Hepatocyte (in vitro differentiated cells): ENCODE measurements around the gene SYCE3.

Experiments
- EZH2 ChIP-seq: fragments of 200-600 bp; sonication (generic); IDR thresholded peaks from 2 replicates; pipeline ENCODE4 v1.6.1; 2016; ENCODE audit warnings: antibody characterized with exemption, mild to moderate bottlenecking, borderline replicate concordance
- EZH2phosphoT487 ChIP-seq: fragments of 200-600 bp; sonication (generic); IDR thresholded peaks from one replicate; pipeline ENCODE4 v1.6.1; 2018; ENCODE audit warnings: antibody characterized with exemption, mild to moderate bottlenecking, low read depth, moderate library complexity; ENCODE audit not compliant: unreplicated experiment, severe bottlenecking
- TF ChIP-seq, protein P1 (sequence below): fragments of 200-600 bp; sonication (generic); IDR thresholded peaks from 2 replicates; pipeline ENCODE4 v1.5.1; 2016; ENCODE audit warnings: antibody characterized with exemption, mild to moderate bottlenecking; ENCODE audit not compliant: poor library complexity

DNA sequence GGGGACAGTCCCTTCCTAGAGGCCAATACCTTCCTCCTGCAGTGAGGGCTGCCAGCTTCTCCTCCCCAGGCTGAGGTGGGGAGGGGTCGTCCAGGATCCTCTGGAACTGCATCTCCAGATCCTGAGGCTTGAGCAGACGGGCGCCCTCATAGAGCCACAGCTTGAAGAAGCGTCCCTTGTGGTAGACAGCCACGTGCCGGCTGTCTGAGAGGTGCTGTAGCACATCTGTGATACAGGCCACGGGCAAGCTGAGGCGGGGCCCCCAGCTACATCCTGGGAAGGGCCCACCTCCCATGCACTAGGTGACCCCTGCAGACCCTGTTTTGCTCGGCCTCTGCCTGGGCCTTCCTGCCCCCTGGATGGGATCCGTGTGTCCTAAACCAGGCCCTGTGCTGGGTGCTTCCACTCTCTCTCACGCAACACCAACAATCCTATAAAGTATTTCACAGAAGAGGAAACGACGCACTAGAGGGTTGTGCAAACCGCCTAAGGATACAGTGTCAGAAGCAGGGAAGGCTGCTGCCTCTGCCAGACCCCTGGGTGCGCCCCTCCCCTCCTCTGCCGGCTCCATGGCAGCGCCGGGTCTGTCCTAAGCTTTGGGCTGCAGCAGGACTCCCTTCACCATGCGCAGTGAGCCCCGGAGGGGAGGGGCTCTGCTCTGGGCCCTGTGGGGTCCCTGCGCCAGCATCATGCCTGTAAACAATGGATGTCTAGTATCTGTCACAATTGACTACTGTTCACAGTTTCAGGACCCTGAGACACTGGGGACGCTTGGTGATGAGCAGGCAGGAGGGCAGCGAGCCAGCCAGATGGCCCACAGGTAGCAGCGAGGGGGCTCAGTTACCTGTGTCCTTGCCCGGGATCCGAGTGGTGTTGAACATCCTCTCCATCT is 11.0 kb upstream of the SYCE3 start:
- TF ChIP-seq, protein P1, sequence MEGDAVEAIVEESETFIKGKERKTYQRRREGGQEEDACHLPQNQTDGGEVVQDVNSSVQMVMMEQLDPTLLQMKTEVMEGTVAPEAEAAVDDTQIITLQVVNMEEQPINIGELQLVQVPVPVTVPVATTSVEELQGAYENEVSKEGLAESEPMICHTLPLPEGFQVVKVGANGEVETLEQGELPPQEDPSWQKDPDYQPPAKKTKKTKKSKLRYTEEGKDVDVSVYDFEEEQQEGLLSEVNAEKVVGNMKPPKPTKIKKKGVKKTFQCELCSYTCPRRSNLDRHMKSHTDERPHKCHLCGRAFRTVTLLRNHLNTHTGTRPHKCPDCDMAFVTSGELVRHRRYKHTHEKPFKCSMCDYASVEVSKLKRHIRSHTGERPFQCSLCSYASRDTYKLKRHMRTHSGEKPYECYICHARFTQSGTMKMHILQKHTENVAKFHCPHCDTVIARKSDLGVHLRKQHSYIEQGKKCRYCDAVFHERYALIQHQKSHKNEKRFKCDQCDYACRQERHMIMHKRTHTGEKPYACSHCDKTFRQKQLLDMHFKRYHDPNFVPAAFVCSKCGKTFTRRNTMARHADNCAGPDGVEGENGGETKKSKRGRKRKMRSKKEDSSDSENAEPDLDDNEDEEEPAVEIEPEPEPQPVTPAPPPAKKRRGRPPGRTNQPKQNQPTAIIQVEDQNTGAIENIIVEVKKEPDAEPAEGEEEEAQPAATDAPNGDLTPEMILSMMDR, result no peak
- TF ChIP-seq EZH2 (no peak), EZH2phosphoT487 (no peak)
